Kidney glomerular epithelial cell (primary cell): Measurements from ENCODE around the gene EVI5L.
A peak's percentile ranks its signal among the peaks of the same experiment; 100 is the strongest.

ENCODE experiments used
- DNase-seq: peaks from one replicate; lab custom pipeline; 2025; lab: John Stamatoyannopoulos, UW

EVI5L gene

GRCh38 chr19:7872306-7873204, 42.5 kb downstream of the EVI5L start:
- no peak for DNase-seq

GRCh38 chr19:7873304-7874075, 43.5 kb downstream of the EVI5L start:
- DNase-seq, result no peak

DNA sequence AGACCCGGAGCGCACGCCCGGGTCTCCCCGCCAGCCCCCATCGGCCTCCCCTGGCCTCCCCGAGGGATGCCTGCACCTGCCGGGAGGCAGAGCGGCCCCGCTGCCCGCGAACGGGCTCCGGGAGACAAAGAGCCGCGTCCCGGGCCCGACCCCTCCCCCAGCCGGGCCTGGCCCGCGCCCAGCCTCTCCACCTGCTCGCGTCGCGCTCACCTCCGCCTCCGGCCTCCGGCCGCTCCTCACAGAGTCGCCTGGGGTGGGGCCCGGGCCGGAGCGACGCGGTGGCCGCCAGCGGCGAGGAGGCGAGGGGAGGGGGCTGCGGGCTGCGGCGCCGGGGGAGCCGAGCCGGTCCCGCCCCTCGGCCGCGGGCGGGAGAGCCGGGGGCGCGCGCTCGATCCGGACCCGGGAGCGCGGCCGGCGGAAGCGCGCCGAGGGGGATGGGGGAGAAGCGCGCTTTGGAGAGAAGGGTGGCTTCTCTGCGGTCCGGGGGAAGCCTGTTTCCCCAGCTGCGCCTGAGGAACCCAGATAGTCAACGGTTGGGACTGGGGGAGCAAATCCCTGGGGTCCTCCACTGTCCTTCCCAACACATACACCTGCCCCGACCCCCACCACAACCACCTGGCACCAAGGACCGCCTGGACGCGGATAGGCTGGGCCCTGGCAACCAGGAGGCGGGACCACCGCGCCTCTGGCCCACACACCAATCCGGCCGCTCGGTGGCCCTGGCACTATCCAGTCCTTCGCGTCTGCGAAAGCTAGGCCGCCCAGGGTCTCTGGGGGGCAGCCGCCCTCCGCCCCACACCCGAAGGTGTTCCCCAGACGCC, 44.3 kb downstream of the EVI5L start, which contains the start of gene PRR36:
Gene PRR36 (minus strand): TSS at position 315 of the 821 bp plus-strand sequence. CDS start 701 bp downstream, outside the sequence.
- peak; percentile 29 for DNase-seq

GRCh38 chr19:7874897-7875273, 44.9 kb downstream of the EVI5L start:
- no peak for DNase-seq

DNA sequence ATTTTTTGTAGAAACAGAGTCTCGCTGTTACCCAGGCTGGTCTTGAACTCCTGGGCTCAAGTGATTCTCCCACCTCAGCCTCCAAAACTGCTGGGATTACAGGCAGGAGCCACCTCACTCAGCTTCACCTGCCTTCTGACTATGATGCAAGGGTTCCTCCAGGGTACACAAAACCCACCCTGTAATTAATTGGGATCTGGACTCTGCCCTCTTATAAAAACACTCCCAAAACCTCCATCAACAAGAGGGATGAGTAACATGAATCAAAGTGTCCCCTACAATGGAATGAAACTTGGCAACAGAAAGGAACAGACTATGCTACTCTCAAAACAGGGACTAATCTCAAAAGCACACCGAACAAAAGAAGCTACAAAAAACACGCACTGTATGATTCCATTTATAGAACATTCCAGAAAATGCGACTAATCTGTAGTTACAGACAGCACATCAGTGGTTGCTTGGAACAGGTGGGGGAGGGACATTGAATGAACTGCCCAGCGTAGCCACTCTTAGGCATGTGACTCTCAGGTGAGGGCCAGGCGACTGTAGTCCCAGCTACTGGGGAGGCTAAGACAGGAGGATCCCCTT, 47.3 kb downstream of the EVI5L start:
- DNase-seq, result no peak

DNA sequence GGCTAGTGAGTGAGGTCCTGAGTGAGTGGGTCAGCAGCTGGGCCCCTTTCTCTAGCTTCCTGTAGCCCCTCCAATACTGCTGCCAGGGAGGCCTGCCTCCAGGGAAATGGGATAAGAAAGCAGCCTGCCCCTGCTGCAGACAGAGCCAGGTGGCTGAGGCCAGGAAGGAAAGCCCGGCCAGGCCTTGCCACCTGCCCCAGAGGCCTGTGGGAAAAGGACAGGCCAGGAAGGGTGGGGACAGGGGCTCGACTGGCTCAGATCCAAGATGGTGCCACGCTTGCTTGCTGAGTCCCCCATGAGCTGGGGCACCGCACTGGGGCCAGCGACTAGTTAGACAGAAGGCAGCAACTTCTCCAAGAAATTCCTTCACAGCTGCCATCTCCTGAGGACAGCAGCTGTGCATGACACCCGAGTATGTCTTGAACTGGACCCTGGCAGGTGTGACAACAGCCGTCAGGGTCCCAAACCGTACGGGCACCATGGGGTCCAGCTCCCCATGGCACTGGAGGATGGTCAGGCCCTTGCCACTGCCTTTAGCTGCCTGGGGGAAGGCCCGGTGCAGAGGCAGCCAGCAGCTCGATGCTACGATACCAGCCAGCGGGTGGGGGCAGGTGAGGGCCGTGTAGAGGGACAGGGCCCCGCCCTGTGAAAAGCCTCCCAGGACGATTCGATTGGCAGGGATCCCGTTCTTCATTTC, 49.2 kb downstream of the EVI5L start:
- DNase-seq, result no peak

GRCh38 chr19:7879836-7880235, 49.8 kb downstream of the EVI5L start:
- no peak for DNase-seq

DNA sequence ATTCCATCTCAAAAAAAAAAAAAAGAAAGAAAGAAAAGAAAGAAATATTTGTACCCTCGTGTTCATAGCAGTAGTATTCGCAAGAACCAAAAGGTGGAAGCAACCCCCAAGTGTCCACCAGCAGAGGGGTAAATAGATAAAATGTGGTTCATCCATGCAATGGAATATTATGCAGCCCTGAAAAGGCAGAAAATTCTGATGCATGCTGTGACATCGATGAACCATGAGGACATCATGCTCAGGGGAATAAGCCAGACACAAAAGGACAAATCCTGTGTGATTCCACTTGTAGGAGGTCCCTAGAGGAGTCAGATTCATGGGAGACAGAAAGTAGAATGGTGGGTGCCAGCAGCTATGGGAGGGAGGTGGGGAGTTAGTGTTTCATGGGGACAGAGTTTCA, 51.9 kb downstream of the EVI5L start:
- DNase-seq, result no peak

GRCh38 chr19:7883105-7883504, 53.1 kb downstream of the EVI5L start:
- DNase-seq, result no peak

GRCh38 chr19:7883796-7884570, 54.0 kb downstream of the EVI5L start:
- DNase-seq, result no peak

GRCh38 chr19:7885818-7886217, 55.8 kb downstream of the EVI5L start:
- DNase-seq, result no peak

- no peak for DNase-seq
Measured at GRCh38 chr19:7887408-7888144, 57.6 kb downstream of the EVI5L start.

GRCh38 chr19:7888145-7888825, 58.3 kb downstream of the EVI5L start, which contains the start of gene LRRC8E:
TSS of gene LRRC8E (plus strand) at chr19:7888510. CDS start at chr19:7895604, 7,094 bp downstream.
- DNase-seq, result peak; percentile 31

DNA sequence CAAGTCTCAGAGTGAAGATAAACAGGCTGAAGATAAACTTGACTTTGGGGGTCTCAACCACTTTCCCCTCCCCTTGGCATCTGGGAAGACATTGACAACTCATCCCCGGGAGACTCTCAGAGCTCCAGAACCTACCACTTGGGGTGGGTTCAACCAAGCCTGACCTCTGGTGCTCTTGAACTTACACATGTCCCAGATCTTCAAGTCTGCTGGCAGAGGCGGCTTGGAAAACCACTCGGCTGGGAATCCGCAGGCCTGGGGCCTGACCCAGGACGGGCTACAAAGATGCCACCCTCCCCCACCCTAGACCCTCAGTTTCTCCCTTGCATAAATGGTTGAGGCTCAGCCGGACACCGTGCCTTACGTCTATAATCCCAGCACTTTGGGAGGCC, 58.8 kb downstream of the EVI5L start:
- no peak for DNase-seq

DNA sequence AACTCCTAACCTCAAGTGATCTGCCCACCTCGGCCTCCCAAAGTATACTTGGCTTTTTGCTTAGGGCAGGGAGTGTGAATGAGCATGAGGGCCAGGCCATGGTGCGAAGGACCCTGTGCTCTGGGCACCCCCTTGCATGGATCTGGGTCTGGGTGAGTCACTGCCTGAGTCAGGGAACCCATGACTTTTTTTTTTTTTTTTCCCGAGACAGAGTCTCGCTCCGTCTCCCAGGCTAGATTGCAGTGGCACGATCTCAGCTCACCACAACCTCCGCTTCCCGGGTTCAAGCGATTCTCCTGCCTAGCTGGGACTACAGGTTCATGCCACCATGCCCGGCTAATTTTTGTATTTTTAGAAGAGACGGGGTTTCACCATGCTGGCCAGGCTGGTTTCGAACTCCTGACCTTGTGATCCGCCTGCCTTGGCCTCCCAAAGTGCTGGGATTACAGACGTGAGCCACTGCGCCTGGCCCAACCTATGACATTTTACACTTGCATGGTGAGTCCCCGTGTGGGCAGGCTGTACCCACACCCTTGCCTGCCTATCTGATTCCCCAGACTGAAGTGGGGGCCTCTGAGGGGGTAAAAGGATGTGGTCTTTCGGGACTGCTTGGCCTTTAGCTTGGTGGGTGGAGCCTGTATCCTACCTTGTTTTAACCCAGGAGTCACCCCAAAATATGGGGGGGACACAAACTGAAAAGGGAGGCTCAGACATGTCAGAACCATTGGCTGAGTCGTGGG, 63.5 kb downstream of the EVI5L start:
- DNase-seq, result peak; percentile 37

DNA sequence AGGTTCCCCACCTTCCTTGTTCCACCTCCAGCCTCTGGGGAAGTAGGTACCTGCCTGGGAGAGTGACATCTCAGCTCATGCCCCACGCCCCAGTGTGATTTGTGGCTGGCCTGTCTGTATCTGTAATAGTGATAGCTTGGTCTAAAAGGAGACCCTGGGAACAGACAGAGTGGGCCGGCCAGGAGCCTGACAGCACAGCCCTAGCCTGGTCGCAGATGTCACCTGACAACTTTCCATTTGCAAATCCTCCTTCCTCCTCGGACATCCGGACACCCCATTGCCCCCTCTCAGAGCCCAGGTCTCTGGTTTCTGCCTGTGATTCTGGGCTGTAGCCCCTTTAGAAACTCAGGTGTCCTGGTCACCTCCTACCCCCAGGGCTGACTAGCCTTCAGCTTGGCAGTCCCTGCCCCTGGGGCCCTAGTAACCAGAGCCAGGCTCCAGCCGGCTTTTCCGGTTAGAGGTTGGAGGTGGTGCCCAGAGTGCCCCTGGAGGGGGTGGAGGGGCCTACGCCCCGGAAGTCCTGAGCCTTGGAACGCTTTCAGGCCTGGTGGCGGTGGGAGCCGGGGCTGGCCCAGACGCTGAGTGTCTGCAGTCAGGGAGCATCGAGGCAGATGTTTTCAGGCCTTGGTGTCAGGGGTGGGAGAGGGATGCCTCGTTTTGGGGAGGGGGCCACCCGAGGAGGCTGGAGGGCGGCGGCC, 64.7 kb downstream of the EVI5L start:
- DNase-seq, result no peak

- no peak for DNase-seq
Measured at GRCh38 chr19:7895565-7895964, 65.5 kb downstream of the EVI5L start.

DNA sequence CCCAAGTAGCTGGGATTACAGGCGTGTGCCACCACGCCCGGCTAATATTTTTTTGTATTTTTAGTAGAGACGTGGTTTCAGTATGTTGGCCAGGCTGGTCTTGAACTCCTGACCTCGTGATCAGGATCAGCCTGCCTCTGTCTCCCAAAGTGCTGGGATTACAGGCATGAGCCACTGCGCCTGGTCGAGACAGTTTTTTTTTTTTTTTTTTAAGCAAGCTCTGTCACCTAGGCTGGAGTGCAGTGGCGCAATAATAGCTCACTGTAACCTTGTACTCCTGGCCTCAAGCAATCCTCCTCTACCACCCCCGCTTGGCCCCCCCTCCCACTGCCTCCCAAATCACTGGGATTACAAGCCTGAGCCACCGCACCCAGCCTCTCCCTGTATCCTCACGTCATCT, 67.3 kb downstream of the EVI5L start:
- DNase-seq, result no peak
